Germinal center (tissue), 1 donor: ENCODE data around the gene EPHA6.

Experiments
- DNase-seq: peaks from one replicate; pipeline ENCODE4 v3.0.0; 2012; ENCODE audit warnings: mixed read lengths, low spot score

Gene EPHA6

GRCh38 chr3:97705764-97706163 is 891.4 kb downstream of the EPHA6 start:
- no peak for DNase-seq

DNA sequence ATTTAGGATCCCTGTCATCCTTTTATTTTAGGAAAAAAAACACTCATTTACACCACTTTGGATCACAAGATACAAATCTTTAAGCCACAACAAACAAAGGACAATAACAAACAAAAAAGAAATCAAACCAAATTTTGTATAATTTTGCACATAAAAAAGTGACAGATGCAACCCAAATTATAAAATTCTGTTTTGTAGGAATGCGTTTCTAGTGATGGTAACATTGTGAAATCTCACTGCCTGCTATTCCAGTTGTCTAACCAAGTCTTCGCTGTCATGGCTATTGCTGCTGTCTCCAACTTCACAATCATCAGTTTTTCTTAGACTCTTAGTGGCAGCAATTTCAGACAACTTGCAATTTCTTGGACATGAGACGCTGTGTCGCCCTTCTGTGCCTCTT is 891.8 kb downstream of the EPHA6 start:
- no peak for DNase-seq

DNA sequence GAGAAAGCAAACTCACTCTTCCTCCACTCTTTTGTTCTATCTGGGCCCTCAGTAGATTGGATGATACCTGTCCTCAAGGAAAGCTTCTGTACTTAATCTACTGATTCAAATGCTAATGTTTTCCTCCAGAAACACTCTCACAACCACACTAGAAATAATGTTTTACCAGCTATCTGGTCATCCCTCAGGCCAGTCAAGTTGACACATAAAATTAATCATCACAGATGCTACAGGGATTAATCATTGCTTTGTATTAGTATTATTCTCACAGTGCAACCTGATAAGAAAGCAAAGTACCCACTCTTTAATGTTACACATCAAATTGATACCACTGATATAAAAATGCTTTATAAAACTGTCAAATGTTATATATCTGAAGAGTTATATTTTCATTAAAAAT is 897.3 kb downstream of the EPHA6 start:
- no peak for DNase-seq

- DNase-seq: no peak
Observed at GRCh38 chr3:97712919-97713318, 898.5 kb downstream of the EPHA6 start.

- no peak for DNase-seq
Observed at GRCh38 chr3:97713634-97714033, 899.2 kb downstream of the EPHA6 start.

DNA sequence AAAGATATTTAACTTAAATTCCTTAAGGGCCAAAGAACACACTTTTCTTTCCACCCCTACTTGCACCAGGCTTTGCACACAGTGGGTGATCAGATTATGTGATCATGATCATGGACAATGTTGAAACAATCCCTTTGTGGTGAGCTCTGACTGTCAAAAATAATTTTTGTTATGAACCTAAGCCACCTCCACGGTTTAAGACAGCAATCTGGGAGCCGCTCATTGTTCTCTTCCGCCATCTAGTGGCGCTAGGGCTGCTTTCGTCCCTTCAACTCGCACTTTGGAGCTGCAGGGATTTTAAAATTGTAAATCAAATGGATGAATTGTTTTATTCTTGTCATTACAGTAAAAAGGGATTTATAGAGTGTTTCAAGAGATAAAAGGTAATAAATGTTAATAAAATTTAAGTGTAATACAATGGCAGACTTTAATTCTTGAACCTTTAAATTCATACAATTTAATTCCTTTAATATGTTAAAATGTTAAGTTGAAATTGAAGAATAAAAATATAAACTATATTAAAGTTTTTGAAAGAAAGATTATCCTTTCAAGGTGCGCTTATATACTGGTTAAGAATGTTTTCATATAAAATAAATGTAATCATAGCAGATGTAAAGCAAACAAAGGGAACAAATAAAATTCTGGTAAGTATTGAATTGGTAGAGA is 904.9 kb downstream of the EPHA6 start:
- peak; percentile 42 for DNase-seq

- no peak for DNase-seq
Observed at GRCh38 chr3:97720417-97720816, 906.0 kb downstream of the EPHA6 start.

DNA sequence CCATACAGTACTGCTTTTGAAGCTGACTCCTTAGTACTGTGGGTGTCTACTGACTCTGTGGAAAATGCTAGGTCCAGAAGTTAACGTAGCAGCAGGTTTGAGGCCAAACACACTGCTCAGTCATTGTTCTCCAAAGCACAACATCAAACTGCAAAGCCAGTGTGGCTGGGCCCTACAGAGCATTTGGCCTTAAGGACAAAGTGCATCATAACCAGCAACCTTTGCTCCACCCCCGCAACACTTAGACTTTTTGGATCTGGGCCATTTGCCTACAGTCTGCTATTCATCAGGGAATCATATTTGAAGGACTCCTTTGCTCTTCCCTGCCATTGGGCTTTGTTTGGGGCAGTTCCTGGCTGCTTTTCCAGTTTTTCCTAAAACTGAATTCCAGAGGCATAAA is 907.1 kb downstream of the EPHA6 start:
- no peak for DNase-seq

GRCh38 chr3:97736928-97737327 is 922.5 kb downstream of the EPHA6 start:
- DNase-seq: no peak

- no peak for DNase-seq
Observed at GRCh38 chr3:97738761-97739160, 924.4 kb downstream of the EPHA6 start.

DNA sequence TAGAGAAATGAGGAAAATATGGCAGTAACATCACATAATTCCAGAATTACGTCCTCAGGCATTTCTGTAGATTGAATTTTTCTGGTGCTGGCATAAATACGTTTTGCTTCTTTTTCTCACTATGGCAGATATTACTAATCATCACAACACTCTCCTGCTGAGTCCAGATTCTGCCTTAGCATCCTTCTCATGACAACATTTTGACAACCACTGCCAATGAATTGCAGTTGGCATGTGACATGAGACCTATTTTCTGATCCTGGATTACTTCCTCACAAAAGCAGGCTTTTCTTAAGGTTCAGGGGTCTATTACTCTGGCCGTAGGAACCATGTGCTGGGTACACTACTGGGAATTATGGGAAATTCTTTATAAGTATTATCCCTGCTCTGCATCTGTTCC is 927.6 kb downstream of the EPHA6 start:
- no peak for DNase-seq

- DNase-seq: no peak
Observed at GRCh38 chr3:97744289-97744688, 929.9 kb downstream of the EPHA6 start.

DNA sequence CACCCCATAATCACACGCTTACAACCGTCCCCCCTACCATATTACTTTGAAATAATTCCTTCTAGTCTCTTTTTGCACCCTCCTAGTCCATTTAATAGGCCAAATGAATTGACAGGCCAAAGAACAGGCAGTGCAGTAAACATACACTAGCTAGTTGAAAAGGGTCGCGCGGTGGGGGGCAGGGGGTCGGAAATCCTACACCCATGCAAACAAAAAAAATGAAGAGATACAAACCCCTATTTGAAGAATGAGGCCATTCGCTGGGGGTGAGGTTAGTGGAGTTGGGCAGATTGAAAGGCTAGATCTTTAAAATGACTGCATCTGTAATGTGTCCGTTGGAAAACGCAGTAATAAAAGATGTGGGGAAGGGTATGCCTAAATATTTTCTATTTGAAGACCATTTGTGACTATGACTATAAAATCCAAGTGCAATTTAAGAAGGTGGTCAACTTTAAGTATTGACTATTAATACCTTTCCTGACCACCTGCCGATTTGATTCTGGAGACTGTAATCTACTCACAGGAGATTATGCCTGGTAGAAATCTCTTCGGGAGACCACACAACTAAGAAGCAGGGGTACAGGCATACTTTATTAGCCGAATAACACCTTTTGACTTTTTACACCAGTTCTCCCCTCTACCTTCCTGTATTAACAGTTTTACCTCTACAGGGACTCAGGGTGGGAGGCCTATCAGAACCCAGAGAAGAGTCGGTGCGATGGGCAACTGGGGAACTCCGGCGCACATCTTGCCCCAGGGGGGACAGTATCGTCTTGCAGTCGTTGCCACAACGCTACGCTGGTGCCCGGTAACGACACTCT is 949.4 kb downstream of the EPHA6 start:
- no peak for DNase-seq

- DNase-seq: peak; percentile 69
Observed at GRCh38 chr3:97764407-97765238, 950.2 kb downstream of the EPHA6 start, which contains the start of gene ARL6. Gene ARL6 (plus strand): TSS chr3:97764758. CDS start chr3:97768108, 3,350 bp downstream.

DNA sequence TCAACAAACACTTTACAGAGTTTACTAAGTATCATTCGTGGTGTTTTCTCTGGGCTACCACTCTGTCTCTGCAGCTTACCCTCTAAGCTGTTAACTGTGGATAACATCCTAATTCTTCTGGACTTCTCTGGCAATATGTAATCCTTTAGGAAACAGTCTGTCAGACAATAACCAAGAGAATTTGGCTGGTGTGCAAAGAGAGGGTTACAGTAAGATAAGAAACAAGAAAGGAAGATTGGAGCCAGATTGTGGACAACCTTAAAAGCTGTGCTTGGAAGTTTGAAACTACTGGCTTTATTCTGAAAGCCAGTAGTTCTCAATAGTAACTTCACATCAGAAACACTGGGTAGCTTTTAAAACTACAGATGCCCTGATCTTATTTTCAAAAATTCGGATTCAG is 950.9 kb downstream of the EPHA6 start:
- no peak for DNase-seq

- DNase-seq: no peak
Observed at GRCh38 chr3:97772926-97773325, 958.5 kb downstream of the EPHA6 start.

- DNase-seq: no peak
Observed at GRCh38 chr3:97778152-97778551, 963.8 kb downstream of the EPHA6 start.

GRCh38 chr3:97793420-97794019 is 979.1 kb downstream of the EPHA6 start:
- peak; percentile 6 for DNase-seq

- no peak for DNase-seq
Observed at GRCh38 chr3:97795951-97796350, 981.6 kb downstream of the EPHA6 start.
